Measurements from ENCODE around the gene IRS2. TPM values are rescaled to one million over a fixed set of nuclear protein-coding genes. Genes with fewer than 3 reads are reported as not detected.
A peak's percentile ranks its signal among the peaks of the same experiment; 100 is the strongest.

IRS2 gene
- polyA plus RNA-seq, 1 of the 3 experiments (the other 2 are of a cell fraction): 7.0 TPM

GRCh38 chr13:109773786-109774185 lies 12.6 kb downstream of the IRS2 start:
- Histone ChIP-seq H3K4me2 (no peak overlapping the region), H3K9me3 (no peaks in the 10 kb centered on the region), H3K9ac (no peak overlapping the region), H3K79me2 (ENCODE audit: insufficient read depth) (peaks cover 99% of the 10 kb centered on the region), H2AFZ (ENCODE audit: low read depth) (no peak overlapping the region), H3K36me3 (replicated peaks in 1 of 2; ENCODE audit: control insufficient read depth in 1 of 2, insufficient read depth in 2 of 2, low read length in 1 of 2) (peaks cover 13 to 61% of the 10 kb centered on the region in 2 experiments), H3K9me2 (no peaks in the 10 kb centered on the region), H4K20me1 (ENCODE audit: insufficient read depth) (peaks cover 87% of the 10 kb centered on the region), H3K27me3 (ENCODE audit: insufficient read depth) (no peaks in the 10 kb centered on the region), H3F3A (replicated peaks; ENCODE audit: insufficient read depth) (peaks cover 26% of the 10 kb centered on the region), H3K4me1 (ENCODE audit: control insufficient read depth in 1 of 2, insufficient read depth in 2 of 2, low read depth in 1 of 2, low read length in 1 of 2) (peaks cover 21 to 48% of the 10 kb centered on the region in 2 experiments; a peak in 3 of 4 replicates), H3K27ac (ENCODE audit: low read depth in 2 of 2, low read length in 1 of 2) (peak overlapping the region; percentile 6 to 34; a peak in 3 of 4 replicates), H3K4me3 (ENCODE audit: low read depth in 2 of 2, low read length in 1 of 2) (no peak overlapping the region)
- TF ChIP-seq GABPA (IDR thresholded peaks at IDR 0.05; ENCODE audit: low read depth) (no peak), TAF1 (IDR thresholded peaks at IDR 0.05; ENCODE audit: borderline replicate concordance, low read depth, low read length) (no peak), FOXJ3 (CRISPR knock-in tag; IDR thresholded peaks at IDR 0.05) (no peak), GATA2 (CRISPR knock-in tag; IDR thresholded peaks at IDR 0.05) (no peak), SMC3 (IDR thresholded peaks at IDR 0.05; ENCODE audit: low read depth, low read length) (no peak), CHD2 (IDR thresholded peaks at IDR 0.05; ENCODE audit: low read length, partially characterized antibody) (no peak), MEF2A (IDR thresholded peaks at IDR 0.05; ENCODE audit: borderline replicate concordance, low read depth) (no peak), CTCF (IDR thresholded peaks at IDR 0.05) (no peak), TCF12 (IDR thresholded peaks at IDR 0.05) (no peak), IRF3 (IDR thresholded peaks at IDR 0.05; ENCODE audit: low read depth, low read length) (no peak)
- CTCF ChIA-PET: no interaction called here
- no peak for DNase-seq
- POLR2A ChIA-PET: no interaction called here
- 39% methylated on average over 4 of the region's 4 CpGs for WGBS (ENCODE audit: low lambda C conversion rate)

- Histone ChIP-seq H2AFZ (ENCODE audit: low read depth) (no peak overlapping the region), H3K79me2 (ENCODE audit: insufficient read depth) (peaks cover 99% of the 10 kb centered on the region), H3K9ac (no peak overlapping the region), H3F3A (replicated peaks; ENCODE audit: insufficient read depth) (peaks cover 22% of the 10 kb centered on the region), H3K36me3 (replicated peaks in 1 of 2; ENCODE audit: control insufficient read depth in 1 of 2, insufficient read depth in 2 of 2, low read length in 1 of 2) (peaks cover 15 to 61% of the 10 kb centered on the region in 2 experiments), H3K27ac (ENCODE audit: low read depth in 2 of 2, low read length in 1 of 2) (peak overlapping the region; percentile 6 to 34; a peak in 3 of 4 replicates), H3K4me3 (ENCODE audit: low read depth in 2 of 2, low read length in 1 of 2) (no peak overlapping the region), H3K4me1 (ENCODE audit: control insufficient read depth in 1 of 2, insufficient read depth in 2 of 2, low read depth in 1 of 2, low read length in 1 of 2) (peaks cover 21 to 52% of the 10 kb centered on the region in 2 experiments; a peak in 3 of 4 replicates), H3K9me3 (no peaks in the 10 kb centered on the region), H4K20me1 (ENCODE audit: insufficient read depth) (peaks cover 86% of the 10 kb centered on the region), H3K4me2 (no peak overlapping the region), H3K9me2 (no peaks in the 10 kb centered on the region), H3K27me3 (ENCODE audit: insufficient read depth) (no peaks in the 10 kb centered on the region)
- ChIA-PET CTCF (interaction anchor here (0.7 kb wide), 1 partner anchor 115 kb away, joined by 3 read pairs; no protein-coding TSS in a partner anchor), POLR2A (no interaction called here)
- DNase-seq: no peak
- 52% methylated on average over 6 of the region's 6 CpGs for WGBS (ENCODE audit: low lambda C conversion rate)
- TF ChIP-seq RXRA (IDR thresholded peaks at IDR 0.05; ENCODE audit: borderline replicate concordance, low read depth) (peak; percentile 62; the same call in 1 of the 2 replicates), JUND (IDR thresholded peaks at IDR 0.05) (peak; percentile 53; the same call in 1 of the 2 replicates), FOSL2 (IDR thresholded peaks at IDR 0.05; ENCODE audit: borderline replicate concordance, low read depth) (peak; percentile 74), FOXJ3 (CRISPR knock-in tag; IDR thresholded peaks at IDR 0.05) (no peak), SIN3A (IDR thresholded peaks at IDR 0.05; ENCODE audit: borderline replicate concordance, low read depth, low read length) (no peak), TCF12 (IDR thresholded peaks at IDR 0.05) (0 out of 2 replicates have a peak, but pooled peaks have one; percentile 33)
Observed at GRCh38 chr13:109773276-109773675, 13.1 kb downstream of the IRS2 start.

All from SK-N-SH (cell line).